ENCODE measurements around the gene DCAF6.

Gene DCAF6

DNA sequence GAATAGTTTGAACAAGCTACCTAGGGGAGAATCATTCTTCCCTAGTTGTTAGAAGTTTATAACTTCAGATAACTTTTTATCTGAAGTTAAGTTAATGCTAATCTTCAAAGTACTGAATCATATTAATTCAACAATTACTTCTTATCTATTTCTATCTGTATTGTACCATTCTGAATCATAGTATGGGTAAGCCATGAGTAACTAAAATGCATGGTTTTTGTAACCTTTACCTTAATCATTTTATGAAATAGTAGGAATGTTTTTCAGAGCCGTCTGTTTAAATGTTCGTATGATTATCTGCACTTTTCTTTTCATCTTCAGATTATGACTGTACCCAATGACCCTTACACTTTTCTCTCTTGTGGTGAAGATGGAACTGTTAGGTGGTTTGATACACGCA lies 50.7 kb downstream of the DCAF6 start:
- TF ChIP-seq, protein P1, sequence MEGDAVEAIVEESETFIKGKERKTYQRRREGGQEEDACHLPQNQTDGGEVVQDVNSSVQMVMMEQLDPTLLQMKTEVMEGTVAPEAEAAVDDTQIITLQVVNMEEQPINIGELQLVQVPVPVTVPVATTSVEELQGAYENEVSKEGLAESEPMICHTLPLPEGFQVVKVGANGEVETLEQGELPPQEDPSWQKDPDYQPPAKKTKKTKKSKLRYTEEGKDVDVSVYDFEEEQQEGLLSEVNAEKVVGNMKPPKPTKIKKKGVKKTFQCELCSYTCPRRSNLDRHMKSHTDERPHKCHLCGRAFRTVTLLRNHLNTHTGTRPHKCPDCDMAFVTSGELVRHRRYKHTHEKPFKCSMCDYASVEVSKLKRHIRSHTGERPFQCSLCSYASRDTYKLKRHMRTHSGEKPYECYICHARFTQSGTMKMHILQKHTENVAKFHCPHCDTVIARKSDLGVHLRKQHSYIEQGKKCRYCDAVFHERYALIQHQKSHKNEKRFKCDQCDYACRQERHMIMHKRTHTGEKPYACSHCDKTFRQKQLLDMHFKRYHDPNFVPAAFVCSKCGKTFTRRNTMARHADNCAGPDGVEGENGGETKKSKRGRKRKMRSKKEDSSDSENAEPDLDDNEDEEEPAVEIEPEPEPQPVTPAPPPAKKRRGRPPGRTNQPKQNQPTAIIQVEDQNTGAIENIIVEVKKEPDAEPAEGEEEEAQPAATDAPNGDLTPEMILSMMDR (conservative IDR thresholded peaks at IDR 0.05), result no peak

DNA sequence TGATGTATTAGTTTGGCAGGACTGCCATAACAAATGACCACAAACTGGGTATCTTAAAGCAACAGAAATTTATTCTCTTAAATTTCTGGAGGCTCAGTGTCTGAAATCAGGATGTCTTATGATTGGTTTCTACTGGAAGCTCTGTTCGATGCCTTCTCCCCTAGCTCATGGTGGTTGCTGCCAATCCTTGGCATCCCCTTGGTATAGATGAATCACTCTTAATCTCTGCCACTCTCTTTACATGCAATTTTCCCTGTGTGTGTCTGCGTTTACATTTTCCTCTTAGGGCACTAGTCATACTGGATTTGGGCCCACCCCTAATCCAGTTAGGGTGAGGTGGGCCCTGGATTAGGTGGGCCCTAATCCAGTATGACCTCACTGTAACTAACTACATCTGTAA lies 55.1 kb downstream of the DCAF6 start:
- no peak overlapping the region for H3K27ac ChIP-seq
- TF ChIP-seq, protein P1 (conservative IDR thresholded peaks at IDR 0.05), result no peak

More for the DNA sequence above, 50.7 kb downstream of the DCAF6 start:
- H3K27ac ChIP-seq, result no peak overlapping the region

DNA sequence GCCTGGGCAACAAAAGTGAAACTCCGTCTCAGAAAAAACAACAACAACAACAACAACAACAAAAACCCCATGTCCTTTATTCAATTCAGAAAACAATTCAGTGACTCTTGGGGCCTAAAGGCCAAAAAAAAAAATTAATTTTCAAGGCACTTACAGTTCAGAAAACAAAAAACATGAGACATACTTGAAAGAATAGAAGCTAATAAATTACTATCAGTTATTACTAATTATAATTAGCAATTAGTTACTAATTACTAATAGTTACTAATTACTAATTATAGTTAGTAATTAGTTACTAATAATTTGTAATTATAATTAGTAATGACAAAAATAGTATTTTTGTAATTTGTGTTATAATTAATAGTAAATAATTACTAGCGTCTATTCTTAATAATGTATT lies 57.2 kb downstream of the DCAF6 start:
- no peak overlapping the region for H3K27ac ChIP-seq
- TF ChIP-seq, protein P1 (conservative IDR thresholded peaks at IDR 0.05), result no peak

DNA sequence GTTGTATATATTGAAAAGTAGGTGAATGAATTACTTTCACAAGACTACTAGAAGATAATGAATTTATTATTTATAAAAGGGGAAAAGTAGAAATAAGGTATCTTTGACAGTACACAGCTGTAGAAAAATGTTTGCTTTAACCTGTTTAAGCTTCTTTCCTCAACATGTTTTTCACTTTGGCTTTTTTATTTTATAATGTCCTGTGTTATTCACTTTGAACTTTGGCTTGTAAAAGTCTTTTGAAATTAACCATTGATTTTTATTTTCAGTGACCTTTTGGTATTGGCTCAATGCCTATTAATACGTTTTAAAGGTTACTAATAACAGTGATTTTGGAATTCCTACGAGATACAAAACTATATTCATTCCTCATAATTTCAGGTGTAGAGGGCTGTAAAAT lies 58.1 kb downstream of the DCAF6 start:
- TF ChIP-seq, protein P1 (conservative IDR thresholded peaks at IDR 0.05), result no peak

DNA sequence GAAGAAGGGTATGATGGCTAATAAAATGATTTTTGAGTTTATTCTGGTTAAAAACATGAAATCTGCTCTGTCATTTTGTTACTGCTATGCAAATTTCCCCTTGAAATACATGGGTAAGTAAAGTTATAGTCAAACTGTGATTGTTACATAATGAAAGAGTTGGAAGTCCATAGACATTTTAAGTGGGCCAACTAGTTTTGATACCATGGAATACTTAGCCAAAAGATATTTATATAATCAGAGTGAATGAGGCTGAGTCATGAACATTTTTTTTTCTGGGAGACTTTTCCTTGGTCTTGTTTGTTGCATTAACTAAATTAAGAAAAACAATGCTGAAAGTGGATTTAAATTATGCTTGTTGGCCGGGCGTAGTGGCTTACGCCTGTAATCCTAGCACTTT lies 58.6 kb downstream of the DCAF6 start:
- no peak overlapping the region for H3K27ac ChIP-seq
- TF ChIP-seq, protein P1 (conservative IDR thresholded peaks at IDR 0.05), result no peak

More for the DNA sequence above, 58.1 kb downstream of the DCAF6 start:
- H3K27ac ChIP-seq, result no peak overlapping the region

DNA sequence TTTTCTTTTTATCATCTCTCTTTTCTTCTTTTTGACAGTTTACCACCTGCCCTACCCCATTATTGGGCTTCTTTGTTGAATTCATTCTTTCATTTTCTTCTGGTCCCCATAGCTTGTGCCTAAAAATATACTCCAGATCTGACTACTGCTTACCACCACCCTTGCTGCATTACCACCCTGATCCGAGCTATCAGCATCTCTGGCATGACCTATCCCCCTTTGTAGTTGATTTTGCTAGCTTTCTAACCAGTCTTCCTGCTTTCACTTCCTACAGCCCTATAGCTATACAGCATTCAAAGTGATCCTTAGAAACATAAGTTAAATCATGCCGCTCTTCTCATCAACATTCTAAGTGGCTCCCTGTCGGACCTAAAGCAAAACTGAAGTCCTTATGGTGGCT lies 59.8 kb downstream of the DCAF6 start:
- H3K27ac ChIP-seq, result no peak overlapping the region
- TF ChIP-seq, protein P1 (conservative IDR thresholded peaks at IDR 0.05), result no peak

DNA sequence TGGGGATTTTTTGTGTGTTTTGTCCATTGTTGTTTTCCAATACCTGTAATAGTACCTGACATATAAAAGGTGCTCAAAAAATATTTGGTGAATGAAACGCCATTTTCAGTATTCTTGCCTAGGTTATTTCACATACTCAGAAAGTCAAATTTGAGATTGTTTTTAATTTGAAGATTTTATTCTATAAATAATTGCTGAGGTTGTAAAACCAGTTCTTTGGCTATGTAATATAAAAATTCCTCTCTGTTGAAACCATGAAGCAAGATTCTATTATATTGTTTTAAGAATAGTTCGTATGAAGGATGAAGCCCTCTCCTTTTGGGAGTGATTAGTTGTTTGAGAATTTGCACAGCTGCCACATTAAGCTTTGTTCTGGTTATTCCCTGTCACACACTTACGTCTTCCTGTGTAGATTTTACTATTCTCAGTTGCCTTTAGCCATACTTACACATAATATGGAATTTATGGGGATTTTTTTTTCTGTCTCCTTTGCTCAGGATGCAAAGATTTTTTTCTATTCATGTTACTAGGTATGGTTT lies 60.6 kb downstream of the DCAF6 start:
- TF ChIP-seq, protein P1 (conservative IDR thresholded peaks at IDR 0.05), result no peak
- H3K27ac ChIP-seq, result no peak overlapping the region

Measured in VCaP (cell line).